GOT3 (cell line): ENCODE measurements around the gene SESN1.
A peak's percentile ranks its signal among the peaks of the same experiment; 100 is the strongest.

Source experiments
- DNase-seq: peaks from one replicate; lab custom pipeline; 2025; ENCODE audit warnings: mixed read lengths; lab: John Stamatoyannopoulos, UW

The SESN1 gene

DNA sequence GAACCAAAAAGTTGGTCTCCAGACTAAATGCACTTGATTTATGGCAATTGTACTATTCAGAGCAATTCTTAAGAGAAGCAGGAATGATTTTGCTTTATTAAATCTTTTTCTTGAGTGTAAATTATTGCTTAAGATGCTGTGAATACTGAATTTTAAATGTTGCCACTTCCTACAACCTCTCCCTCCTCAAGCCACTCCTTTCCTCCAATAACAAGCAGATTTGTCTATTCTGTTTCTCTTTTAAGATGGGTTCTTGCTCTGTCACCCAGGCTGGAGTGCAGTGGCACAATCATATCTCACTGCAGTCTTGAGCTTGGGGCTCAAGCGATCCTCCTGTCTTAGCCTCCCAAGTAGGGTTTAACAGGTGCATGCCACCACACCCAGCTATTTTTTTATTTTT, 65.3 kb downstream of the SESN1 start:
- DNase-seq = no peak

DNA sequence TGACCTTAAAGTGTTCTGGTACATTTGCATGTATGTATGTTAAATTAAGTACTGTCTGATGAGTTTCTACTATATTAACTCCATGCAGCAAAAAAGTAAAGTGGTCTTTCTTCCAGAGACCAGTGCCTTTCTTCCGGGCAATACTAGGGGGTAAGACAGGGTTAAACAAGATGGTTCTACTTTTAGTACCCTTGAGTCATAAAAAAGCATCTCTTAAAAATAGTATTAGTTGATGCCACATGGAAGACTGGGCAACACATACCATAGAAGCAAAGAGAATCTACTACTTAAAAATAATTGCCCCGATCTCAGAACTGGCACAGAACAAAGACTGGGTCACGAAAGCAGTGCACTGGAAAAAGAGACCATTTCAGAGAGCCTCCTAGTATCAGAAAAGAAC, 66.2 kb downstream of the SESN1 start:
- no peak for DNase-seq

- no peak for DNase-seq
Observed at GRCh38 chr6:109027964-109028363, 66.7 kb downstream of the SESN1 start.

DNA sequence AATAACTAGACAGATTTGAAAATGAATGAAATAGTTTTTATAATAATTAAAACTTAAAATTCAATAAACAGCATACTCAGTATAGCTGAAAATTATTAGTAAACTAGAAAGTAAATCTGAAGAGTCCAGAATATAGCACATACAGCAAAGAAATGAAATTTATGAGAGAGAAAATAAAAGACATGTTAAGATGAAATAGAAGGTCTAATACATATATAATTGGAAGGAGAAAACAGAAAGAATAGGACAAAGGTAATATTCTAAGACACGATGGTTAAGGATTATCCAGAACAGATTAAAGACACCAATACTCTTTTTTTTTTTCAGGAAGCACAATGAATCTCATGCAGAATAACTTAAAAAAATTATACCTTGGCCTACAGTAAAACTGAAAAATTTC, 69.0 kb downstream of the SESN1 start:
- no peak for DNase-seq

- no peak for DNase-seq
Observed at GRCh38 chr6:109024784-109025183, 69.9 kb downstream of the SESN1 start.

DNA sequence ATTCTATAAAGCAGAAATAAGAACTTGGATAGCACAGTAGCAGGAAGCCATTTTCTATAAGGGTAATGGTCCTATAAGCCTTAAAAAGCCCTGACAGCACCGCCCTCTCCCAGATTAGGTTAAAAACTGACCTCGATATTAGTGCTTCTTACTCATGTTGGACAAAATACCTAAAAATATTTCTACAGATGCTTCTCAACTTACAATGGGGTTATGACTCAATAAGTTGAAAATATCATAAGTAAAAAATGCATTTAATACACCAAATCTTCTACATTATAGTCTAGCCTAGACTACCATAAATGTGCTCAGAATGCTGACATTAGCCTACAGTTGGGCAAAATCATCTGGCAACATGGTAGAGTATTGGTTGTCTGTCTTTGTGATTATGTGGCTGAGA, 70.3 kb downstream of the SESN1 start:
- DNase-seq = no peak

DNA sequence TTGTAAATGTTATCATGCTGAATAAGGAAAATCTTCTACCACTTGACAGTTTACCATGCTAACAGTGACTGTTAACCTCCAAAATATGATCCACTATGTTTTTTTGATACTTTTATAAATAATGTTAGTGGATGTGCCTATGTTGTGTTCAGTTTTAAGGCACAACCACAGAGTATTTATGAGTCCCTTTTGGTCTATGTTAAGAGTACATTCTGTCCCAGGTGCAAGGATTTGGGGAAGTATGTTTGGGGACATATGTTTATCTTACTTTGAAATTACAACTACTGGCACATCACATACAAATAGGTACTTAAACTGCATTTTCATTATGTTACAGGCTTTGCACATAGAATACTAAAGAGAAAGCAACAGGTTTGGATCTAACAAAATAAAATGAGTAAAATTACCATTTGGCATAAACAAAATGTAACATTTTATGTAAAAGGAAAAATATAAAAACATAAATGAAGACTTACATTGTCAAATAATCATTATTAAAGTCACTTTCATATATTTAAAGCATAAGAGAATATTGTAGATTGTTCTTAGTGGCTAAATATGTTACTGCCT, 71.2 kb downstream of the SESN1 start:
- DNase-seq = no peak

DNA sequence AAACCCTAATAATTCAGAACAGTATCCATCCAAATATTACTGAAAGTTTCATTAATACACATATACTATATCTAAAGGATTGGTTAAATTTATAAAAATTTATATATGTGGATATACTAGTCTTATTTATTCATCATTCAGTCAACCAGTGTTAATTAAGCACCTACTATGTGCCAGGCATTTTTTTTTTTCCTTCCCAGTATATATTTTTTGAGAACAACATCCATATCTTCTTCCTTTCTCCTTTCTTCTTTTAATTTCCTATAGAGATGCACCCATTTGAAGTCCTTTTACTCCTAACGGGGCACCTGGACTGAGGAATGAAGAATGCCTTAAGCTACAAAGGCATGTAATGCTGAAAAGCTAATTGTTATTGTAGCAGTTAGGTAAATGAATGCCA, 72.8 kb downstream of the SESN1 start:
- no peak for DNase-seq

DNA sequence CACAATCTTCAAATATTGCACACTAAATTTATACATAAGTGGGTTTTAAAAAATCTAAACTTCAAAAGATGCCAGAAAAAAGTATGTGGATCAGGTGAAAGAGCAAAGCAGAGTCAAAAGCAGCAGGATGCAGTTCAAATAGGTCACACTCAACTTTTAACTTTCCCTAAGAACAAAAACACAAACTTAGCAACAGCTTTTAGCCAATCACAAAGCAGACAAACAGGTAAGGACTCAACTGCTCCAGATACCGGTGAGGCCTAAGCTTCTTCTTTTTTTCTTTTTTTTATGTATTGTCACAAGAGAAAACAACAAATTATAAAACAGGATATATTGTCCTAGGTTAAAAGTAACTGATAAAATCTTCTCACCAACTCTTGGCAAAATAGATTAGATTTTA, 74.7 kb downstream of the SESN1 start:
- no peak for DNase-seq

- DNase-seq = no peak
Observed at GRCh38 chr6:109015176-109015575, 79.5 kb downstream of the SESN1 start.

GRCh38 chr6:109014606-109015005, 80.0 kb downstream of the SESN1 start:
- no peak for DNase-seq

DNA sequence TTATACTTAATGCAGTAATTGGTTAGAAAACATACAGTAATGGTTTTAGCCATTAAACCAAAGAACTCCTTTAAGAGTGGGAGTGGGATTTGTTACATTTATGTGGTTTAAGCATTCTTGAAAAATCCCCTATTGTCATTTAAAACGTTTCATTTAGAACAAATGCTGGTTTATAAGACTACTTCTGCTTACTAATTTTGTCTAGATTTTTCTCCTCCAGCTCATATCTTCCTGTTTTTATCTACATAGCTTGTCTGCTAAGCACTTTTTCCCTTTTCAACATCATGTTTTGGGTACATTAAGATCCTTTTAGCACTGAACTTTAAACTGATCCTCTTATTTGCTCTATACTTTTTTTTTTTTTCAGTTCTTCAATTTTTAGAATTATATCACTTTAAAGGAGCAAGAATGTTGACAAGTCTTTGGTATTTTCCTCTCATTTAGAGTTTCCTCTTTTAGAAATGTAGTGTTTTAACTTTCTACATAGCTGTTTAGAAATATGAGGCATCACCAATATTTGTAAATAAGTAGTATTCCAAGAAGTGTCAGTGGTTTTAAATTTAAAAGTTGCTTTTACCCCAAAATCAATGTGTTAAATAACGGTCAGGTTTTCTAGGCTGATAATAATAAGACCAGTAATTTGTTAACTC, 80.9 kb downstream of the SESN1 start:
- no peak for DNase-seq

GRCh38 chr6:109010705-109011102, 83.9 kb downstream of the SESN1 start:
- no peak for DNase-seq

GRCh38 chr6:109009962-109010704, 84.5 kb downstream of the SESN1 start:
- no peak for DNase-seq

- peak; percentile 39 for DNase-seq
Observed at GRCh38 chr6:109009236-109009961, 85.2 kb downstream of the SESN1 start.

DNA sequence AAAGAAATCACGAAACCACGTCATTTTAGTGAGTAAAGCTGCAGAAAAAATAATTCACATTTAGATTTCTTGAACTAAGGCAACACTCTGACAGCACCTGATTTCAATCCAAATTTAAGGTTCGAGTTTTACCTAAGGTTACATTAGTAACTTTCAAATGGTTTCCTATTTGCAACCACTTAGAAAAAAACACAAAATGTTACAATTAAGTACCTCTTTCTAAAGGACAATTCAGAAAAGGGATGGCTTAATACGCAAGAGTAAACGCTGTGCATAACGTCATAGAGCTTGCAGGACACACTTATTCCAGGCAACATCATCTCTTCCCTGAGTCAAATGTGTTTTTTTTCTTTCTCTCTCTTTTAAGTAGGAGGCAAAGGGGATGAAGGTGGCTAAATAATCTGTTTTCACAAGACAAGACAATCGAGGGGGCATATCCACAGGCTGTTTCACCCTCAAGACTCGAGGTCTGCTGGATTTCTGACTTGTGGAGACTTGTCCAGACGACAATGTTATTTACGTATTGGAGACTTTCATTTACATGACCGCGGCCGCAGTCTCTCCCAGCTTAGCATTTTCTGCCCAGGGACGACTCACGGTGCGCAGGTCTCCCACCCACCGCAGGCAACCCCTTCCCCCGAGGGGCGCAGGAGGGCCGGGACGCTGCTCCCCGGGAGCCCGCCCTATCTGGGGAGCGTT, 86.0 kb downstream of the SESN1 start:
- DNase-seq = no peak

DNA sequence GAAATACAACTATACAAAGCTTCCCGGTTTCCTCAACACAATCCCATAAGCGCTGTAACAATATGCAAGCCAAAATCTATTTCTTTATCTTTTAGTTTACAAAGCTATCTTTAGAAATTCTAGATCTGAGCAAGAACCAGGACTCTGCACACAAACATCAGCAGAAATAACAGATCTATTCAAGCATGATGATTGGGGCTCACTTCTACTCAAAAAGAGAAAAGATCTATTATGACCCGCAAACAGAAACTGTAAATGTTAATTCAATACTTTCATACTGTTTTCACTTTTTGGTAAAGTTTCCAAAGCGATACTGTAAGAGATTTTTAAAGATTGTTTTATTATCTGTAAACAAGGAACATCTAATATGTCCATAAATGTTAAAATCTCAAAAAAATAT, 86.6 kb downstream of the SESN1 start:
- no peak for DNase-seq

GRCh38 chr6:109007521-109007920, 87.1 kb downstream of the SESN1 start:
- DNase-seq = no peak

DNA sequence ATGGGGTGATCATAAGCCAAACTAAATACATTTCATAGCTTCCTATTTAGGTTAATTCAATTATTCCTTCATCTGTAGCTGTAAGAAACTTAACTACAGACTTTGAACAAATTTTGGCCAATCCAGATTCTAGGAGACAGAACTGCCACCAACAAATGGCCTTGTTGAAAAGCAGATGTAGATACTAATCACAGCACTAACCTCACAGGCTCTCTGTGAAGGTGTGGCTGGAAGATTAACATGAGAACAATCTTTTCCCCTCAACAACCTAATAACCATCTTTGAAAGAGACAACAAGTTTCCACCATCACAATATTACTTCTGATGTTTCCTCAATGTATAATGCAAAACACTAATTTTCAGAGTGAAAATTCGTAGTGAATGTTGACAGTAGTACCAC, 87.8 kb downstream of the SESN1 start:
- DNase-seq = no peak

GRCh38 chr6:109002882-109003281, 91.8 kb downstream of the SESN1 start:
- DNase-seq = no peak

DNA sequence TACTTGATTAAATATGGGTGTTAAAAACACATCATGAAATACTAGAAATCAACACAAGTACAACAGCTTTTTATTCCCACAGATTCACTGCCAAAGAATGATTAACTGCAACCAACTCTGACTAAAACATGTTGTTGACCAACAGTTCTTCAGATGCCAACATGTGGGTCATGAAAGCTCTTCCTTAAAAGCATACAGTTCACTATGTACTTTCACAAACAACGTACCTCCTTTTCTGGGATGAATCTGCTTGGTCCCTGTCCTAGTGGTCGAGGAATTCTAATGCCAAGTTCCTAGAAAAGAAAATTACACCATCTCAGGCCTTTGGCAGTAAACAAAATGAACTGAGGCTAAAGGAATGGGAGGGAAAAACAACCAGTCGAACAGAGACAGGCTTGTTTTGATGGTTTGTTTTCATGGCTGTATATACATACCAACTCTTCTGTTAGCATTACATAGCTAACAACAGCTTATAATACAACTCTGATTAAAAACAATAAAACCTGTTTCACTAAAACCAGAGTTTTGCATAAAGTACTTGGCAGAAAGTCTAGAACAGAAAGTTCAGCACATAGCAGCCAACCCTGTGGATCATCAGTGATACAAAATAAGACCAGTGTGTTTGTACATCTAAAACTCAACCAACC, 92.5 kb downstream of the SESN1 start:
- DNase-seq = no peak
